Testis (tissue), 2 donors: Measurements from ENCODE around the gene UVSSA.

Source experiments
- POLR2A ChIP-seq: fragments of 450-650 bp; IDR thresholded peaks from one replicate; pipeline ENCODE4 v1.6.1; 2017; ENCODE audit warnings: antibody characterized with exemption, mild to moderate bottlenecking, moderate library complexity
- TF ChIP-seq, protein P1 (sequence below), 3 experiments: fragments of 450-650 bp in 2 of 3; fragments of 200-600 bp in 1 of 3; sonication (generic) in 1 of 3; IDR thresholded peaks; one replicate each; pipeline ENCODE4 v1.5.1; 2016 to 2019; ENCODE audit warnings: antibody characterized with exemption in 3 of 3, mild to moderate bottlenecking in 2 of 3, moderate library complexity in 1 of 3

DNA sequence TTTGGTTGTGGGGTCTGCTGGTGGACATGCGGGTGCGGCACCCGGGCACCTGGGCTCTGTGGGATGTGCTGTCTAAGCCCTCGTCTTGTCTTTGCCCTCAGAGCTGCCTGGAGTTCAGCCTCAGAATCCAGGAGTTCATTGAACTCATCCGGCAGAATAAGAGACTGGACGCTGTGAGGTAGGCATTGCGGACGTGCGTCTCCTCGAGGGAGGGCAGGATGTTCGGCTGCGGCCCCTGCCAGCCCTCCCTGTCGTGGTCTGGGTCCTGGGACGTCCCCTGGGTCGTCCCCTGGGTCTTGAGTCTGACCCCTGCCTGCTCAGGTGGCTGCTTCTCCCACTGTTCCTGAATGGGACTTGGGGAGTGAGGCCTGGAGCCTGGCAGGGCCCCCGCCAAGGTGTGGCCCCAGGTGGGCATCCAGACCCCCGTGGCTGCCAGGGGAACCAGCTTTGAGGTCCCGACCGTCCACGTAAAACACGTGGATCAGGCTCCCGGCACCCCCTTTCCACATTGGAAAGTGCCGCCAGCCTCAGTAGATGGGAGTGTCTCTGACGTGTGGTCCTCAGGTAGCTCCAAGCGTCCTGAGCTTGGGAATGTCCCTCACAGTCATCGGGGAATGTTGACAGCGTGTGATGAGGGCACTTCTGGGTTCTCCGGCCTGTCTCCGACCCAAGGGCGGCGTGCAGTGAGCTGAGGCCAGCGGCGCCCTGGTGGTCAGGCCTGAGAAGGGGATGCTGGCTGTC lies 19.3 kb upstream of the UVSSA start:
- TF ChIP-seq, protein P1, sequence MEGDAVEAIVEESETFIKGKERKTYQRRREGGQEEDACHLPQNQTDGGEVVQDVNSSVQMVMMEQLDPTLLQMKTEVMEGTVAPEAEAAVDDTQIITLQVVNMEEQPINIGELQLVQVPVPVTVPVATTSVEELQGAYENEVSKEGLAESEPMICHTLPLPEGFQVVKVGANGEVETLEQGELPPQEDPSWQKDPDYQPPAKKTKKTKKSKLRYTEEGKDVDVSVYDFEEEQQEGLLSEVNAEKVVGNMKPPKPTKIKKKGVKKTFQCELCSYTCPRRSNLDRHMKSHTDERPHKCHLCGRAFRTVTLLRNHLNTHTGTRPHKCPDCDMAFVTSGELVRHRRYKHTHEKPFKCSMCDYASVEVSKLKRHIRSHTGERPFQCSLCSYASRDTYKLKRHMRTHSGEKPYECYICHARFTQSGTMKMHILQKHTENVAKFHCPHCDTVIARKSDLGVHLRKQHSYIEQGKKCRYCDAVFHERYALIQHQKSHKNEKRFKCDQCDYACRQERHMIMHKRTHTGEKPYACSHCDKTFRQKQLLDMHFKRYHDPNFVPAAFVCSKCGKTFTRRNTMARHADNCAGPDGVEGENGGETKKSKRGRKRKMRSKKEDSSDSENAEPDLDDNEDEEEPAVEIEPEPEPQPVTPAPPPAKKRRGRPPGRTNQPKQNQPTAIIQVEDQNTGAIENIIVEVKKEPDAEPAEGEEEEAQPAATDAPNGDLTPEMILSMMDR (IDR thresholded peaks at IDR 0.05), result no peak
- no peak for TF ChIP-seq POLR2A
